Measurements from ENCODE around the gene ADD1.

The ADD1 gene, protein sequence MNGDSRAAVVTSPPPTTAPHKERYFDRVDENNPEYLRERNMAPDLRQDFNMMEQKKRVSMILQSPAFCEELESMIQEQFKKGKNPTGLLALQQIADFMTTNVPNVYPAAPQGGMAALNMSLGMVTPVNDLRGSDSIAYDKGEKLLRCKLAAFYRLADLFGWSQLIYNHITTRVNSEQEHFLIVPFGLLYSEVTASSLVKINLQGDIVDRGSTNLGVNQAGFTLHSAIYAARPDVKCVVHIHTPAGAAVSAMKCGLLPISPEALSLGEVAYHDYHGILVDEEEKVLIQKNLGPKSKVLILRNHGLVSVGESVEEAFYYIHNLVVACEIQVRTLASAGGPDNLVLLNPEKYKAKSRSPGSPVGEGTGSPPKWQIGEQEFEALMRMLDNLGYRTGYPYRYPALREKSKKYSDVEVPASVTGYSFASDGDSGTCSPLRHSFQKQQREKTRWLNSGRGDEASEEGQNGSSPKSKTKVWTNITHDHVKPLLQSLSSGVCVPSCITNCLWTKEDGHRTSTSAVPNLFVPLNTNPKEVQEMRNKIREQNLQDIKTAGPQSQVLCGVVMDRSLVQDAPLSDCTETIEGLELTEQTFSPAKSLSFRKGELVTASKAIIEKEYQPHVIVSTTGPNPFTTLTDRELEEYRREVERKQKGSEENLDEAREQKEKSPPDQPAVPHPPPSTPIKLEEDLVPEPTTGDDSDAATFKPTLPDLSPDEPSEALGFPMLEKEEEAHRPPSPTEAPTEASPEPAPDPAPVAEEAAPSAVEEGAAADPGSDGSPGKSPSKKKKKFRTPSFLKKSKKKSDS

DNA sequence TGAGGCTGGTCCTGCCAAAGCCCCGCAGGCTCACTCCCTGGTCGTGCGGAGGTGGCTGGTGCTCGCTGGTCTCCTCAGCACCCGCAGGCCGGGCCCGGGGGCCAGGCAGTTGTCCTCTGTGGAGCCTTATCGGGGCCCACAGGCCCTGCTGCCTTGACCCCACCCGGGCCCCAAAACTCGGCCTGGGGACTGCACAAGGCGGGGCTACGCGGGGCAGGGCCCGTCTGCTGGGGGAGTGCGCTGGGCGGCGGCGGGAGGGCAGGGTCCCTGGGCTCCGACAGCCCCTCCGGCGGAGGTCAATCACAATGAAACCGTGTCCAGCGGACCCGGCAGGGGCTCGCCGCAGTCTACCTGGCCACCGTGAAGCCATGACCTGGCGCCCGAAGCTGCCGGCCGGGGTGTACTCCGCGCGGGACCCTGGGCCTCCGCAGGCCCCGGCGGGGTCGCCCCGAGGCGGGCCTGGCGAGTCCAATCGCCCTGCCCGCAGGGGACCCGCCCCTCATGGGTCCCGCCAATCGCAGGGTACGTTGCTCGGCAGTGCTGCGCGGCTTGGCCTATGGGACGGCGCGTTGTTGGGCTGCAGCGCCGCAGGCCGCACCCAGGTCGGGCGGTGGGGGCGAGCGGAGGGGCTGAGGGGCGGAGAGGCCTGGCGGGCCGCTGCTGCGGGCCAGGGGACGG, at the start of gene ADD1:
Gene ADD1 (plus strand): TSS at position 582 of the 678 bp plus-strand sequence. CDS start 32,072 bp downstream, outside the sequence.
- peak; percentile 87 for DNase-seq (ENCODE audit: low read depth)

DNA sequence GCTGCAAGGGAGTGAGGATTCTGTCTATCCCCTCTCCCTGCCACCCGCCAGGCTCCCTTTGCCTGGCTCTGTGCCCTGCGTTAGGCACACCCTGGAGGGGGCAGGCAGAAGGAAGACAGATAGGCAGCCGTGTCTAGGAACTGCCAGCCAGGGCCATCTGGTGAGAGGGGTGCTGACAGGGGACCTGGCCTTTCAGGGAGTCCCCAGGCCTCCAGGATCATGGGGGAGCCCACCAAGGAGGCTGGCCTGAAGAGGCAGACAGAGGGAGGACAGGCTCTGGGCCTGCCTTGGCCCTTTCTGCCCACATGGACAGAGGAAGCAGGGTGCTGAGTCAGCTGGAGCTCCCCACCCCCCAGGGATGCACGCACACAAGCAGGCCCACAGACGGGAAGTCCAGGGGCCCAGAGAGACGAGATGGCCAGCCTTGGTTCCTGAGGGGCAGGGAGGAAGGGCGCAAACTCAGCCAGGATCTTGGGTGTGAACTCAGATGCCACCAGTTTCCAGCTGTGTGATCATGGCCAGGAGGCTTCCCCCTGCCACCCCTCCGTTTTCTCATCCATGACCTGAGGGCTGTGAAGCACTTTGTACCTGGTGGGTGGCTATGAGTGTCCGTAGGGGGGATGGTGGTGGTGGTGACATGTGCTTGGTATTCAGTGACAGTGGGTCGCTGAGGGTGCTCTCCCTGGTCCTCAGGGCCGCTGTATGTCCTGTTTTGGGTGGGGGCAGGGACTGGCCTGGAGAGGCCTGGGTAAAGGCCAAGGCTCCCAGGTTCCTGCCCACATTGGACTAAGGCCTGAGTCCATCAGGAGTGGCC, 49.0 kb upstream of the ADD1 start:
- DNase-seq (ENCODE audit: low read depth) = no peak

DNA sequence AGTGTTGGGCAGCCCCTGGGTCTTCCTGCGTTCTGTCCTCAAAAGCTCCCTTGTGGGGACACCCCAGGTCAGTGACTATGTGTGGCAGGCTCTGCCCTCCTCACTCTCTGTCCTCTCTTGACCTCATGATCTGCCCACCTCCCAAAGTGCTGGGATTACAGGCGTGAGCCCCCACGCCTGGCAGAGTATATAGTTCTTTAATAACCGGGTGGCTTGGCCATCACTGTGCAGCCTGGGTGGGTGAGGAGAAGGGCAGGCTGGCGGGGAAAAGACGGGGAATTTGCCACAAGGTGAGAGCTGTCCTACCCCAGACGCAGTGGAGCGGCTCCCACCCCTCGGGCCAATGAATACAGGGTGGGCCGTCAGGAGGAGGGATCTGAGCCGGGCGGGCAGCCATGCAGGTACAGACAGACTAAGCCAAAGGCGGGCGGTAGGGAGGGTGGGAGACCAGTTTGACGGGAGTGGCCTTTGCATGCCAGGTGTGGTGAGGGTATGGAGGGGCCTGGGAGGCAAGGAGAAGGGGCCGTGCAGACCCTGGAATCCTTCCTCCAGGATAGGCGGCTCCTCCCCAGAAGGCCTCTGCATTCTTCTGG, 48.2 kb upstream of the ADD1 start:
- DNase-seq (ENCODE audit: low read depth) = no peak

DNA sequence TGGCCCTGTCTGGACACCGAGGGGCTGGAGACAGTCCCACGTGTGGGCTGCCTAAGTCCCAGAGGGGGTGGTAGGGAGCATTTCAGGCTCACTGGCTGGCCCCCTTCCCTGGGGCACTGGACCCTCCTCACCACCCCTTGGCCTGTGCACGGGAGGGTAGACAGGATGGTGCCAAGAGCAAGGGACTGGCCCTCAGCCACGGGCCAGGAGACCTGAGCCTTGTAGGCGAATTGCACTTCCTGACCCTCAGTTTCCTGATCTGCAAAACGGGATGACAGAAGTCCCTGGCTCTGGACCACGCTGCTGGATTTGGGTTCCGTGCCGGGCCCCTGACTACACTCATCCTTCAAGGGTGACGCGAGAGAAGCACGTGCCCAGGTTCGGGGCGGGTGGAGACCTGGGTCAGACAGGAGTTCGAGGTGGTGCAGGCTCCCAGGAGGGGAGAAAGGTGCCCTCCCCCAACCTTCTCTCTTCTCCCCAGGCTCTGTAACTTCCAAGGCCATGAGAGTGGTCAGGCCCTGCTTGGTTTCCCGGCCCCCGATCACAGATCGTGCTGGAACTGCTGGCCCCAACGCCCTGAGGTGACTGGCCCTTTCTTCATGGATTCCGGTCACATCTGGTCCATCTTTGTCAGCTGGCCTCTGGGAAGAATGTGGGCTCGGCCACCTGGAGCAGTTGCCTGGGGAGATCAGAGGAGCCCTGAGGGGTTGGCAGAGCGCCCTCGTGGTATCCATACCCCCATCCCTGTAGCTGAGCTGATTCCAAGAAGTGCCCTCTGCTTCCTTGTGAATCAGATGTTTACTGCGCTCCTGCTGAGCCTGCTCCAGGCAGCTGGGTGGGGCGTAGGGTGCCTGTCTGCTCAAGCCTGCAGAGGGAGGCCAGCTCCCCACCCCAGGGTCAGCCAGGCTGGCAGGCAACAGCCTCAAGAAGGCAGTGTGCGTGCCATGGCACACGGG, 47.5 kb upstream of the ADD1 start:
- DNase-seq (ENCODE audit: low read depth) = no peak

DNA sequence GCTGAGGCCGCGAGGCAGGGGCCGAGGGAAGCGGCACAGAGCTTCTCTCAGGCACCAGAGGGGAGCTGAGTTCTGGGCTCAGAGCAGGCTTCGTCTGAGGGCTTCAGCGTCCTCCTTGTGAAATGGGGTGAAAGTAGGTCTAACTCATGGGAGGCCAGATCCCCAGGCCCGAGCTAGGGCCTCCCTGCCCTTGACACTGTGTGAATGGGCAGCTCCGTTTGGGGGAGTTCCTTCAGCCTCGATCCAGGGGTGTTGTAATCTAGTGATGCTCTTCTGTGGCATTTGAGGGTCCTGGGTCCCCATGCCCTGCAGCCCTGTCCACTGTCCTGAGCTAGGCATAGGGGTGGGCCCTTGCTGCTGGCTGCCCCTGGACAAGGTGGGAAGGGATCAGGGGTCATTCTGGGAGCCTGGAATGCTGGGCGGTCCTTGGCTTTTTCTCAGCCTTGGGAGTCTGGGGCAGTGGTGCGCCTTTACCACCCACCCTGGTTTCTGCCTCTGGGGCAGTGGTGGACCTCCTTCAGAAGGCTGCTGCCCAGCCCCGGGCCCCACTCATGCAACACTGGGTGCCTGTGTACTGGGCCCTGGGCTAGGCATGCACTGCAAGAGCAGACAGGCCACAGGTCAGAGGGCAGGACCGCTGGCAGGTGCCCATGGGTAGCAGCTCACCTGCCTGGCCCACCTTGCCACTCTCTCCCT, 46.6 kb upstream of the ADD1 start:
- no peak for DNase-seq (ENCODE audit: low read depth)

DNA sequence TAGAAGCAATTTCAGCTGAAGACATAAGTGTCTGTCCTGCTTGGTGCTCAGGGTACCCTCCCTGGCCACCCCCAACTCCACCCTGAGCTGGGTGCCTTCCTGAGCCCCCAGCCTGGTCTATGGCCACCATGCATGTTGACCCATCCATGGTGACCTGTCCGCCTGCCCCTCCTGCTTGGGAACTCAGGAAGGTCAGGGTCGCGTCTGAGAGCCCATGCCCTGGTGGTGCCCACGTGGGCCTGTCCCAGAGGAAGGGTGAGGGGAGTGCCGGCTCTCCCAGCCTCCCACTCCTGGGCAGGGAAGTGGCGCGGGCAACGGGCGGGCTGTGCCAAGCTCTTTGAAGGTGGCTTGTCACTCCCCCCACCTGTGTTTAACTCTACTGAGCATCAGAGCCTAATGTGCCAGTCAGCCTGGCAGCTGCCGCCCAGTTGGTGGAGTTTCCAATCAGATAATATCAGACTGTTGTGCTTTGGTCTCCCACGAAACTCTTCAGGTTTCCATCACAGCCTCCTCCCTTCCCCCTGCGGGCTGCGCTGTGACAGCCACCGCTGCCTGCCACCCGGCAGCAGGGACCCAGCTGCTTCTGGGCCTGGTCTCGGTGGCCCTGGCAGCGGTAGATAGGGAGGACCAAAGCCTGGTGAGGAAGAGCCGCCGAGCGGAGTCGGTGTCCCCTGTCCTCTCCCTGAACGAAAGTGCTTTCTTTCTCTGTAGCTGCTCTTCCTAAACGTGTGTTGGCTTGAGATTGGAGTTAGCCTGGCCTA, 45.9 kb upstream of the ADD1 start:
- no peak for DNase-seq (ENCODE audit: low read depth)

DNA sequence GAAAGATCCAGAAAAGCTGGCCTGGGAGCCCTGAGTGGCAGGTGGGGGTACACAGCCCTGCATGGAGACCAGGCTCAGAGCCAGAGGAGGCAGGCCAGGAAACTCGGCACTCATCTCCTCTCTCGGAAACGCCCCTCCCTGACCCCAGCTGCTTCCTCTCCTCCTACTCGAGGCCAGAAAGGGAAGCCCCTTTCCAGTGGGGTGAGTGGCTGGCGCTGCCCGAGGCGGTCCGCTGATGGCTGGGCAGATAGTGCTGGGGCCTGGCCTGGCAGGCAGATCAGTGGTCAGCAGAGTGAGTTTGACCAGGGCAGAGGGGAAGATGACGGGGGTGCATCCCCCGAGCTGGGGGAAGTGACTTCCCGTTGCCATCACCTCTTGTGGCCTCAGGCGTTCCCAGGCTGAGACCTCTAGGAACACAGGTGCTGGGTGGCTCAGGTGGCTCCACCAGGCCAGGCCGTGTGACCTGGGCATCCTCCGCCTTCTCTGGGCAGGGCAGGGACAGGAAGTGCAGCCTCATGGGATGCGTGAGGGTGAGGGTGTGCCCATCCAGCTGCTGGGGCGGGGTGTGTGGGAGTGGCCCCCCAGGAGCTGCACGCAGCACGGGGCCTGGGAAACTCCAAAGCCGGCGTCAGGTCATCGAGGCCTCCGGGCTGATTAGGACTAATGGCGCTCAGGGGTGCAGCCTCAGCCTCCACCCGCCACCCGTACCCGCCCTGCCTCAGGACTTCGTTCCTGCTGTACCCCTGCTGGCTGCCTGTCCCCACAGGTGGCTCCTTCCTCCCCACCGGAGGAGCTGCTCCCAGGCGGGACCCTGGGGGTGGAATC, 45.0 kb upstream of the ADD1 start:
- DNase-seq (ENCODE audit: low read depth) = peak; percentile 96

DNA sequence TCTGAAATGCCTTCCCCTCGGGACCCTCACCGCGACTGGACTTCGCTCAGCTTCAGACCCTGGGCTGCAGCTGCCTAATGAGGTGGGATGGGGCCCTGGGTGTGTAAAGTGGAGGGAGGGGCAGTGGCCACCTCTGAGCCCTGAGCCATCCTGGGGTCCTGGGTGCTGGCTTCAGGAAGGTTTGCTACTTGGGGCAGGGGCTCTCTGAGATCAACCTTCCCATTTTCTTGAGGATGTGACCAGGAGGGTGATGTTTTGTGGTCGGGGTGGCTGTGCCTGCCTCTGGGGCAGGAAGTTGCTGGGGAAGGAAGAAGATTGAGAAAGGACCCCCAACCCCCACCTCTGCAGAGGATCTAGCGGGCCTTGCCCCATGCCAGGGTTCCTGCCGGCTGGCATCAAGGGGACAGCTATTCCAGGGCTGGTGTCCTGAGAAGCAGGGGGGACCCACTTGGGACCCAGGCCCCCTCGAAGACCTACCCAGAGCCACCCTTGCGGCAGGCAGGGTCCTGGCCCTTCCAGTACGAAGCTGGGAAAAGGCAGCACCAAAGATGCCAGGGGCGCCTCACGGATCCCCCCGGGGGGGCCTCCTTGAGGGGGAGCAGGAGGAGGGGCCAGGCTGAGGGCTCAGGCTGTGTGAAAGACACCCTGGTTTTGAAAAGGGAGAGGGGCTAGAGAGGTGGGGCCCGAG, 44.3 kb upstream of the ADD1 start:
- no peak for DNase-seq (ENCODE audit: low read depth)

DNA sequence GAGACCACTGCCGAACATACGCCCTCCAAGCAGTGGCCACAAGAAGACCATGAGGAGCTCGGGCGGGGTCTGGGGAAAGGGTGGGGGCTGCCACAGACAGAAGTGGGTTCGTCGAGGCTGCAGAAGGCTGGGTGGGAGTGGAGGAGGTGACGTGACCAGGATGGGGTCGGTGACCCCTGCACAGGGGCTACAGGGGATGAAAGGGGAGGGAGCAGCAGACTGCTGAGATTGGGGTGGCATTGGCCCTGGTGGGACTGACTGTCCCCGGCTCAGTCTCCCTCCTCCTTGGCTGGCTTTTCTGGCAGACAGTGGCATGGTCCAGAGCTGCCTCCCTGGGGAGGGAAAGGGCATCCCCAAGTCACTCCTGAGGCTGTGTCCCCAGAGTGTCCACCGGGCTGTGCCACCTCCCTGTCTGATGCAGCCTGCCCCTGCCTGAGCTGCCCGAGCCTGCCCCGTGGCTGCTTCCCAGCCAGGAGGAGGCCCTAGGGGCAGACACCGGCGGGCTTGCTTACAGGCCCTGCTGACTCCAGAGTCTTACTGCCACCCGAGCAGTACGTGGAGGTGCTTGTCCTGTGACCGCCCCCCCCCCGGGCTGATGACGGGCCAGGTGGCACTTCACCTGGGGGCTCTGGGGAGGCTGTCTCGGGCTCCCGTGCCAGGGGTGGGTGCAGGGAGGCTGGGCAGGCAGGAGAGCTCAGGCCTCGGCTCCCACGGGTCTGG, 43.5 kb upstream of the ADD1 start:
- DNase-seq (ENCODE audit: low read depth) = no peak

DNA sequence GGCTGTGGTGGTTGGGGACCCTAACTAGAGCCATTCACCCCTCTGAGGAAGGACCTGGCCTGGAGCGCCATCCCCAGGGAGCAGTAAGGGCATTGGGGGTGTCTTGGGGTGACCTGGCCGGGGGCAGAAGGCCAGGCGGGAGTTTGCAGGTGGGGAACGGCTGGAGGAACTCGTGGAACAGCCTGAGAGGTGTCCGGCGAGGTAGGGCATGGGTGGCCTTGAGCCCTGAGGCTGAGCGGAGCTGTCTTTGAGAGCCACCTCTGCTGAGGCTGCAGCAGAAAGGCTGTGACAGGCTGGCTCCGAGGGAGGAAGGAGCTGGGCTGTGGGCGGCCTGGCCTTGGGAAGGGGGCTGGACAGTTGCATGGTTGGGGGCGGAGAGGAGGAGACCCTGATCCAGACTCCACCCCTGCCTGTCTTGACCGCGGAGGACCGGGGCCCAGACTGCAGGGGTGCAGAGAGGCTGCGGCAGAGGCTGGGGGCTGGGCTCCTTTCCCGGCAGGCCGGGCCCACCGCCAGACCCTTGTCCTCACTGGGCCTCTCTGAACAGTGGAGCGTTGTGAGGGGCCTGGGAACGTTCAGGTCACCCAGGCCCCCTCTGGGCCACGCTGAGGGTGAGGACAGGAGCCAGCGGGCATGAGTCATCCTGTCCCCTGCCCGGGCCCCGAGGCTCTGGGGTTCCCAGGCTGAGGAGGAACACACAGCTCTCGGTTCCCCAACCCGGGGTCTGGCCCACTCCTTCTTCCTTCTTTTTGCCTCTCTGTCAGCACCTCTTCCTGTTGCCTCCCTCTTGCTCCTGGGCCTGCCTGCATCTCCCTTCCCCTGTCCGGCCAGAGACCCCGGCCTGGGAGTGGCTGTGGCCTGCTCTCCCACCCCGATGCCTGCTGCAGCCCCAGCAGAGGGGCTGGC, 42.7 kb upstream of the ADD1 start:
- peak; percentile 80 for DNase-seq (ENCODE audit: low read depth)

DNA sequence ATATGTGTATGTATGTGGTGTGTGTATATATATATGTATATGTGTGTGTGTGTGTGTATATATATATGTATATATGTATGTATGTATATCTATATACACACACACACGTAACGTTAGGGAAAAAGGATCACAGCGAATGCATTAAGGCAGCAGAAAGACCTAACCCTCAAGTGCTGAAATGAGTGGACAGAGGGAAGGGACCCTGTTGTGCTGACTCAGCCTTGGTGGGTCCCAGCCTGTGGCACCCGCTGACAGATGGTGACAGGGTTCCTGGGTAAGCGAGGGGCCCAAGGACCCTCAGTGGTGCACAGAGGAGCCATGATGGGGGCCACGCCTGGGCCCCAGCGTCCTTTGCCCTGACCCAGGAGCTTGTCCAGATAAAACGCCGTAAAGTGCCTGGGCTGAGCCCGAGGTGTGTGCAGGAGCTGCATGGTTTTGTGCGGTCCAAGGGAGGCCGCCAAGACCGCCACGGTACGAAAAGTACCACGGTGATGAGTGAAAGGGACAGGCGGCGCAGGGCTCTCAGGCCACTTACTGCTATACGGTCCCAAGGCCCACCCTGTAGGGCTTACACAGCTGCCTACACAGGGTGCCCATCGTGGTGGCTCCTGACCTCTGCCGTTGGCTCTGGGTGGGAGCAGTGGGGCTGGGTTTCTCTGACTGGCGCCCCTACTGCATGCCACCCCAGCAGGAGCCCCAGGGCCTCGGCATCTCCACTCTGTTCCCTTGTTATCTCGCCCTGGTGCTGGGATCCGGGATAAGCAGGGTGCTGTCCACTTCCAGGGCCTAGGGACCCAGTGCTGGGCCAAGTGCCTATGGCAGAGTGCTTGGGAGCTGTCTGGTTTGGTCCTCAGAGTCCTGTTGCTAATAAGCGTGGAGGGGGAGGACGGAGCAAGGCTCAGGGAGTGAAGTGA, 40.8 kb upstream of the ADD1 start:
- no peak for DNase-seq (ENCODE audit: low read depth)

DNA sequence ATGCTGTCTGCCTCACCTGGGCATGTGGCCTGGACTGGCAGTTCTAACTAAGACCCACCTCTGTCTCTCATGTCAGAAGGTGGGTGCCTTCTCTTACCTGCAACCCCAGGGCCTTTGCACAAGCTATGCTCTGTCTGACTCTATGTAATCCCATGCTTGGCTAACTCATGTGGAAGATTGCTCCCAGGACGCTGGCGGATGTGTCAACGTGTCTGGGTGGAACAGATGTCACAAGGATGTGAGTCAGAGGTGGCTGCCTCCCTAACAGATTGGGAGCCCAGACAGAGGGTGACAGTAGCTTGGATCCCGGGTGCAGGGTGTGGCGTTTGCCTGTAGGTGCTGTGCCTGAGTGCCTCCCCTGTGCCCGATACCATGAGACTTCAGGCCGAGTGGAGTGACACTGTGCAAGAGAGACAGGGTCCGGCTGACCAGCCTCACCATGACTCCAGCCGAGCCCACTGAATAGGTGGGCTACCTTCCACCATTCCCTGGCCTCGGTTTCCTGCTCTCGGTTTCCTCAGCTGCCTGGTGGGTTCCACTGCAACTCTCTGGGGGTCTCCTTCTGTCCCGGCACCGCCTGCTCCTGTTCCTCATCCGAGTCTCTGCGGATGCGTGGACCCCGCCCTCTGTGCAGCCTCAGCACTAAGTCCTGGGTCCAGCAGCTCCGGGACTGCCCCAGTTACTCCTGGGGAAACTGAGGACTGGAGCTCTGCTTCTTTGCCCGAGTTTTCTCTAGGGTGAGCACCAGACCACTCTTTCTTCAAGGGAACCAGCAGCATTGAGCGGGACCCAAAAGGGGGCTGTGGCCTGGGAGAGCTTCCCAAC, 39.8 kb upstream of the ADD1 start:
- no peak for DNase-seq (ENCODE audit: low read depth)

DNA sequence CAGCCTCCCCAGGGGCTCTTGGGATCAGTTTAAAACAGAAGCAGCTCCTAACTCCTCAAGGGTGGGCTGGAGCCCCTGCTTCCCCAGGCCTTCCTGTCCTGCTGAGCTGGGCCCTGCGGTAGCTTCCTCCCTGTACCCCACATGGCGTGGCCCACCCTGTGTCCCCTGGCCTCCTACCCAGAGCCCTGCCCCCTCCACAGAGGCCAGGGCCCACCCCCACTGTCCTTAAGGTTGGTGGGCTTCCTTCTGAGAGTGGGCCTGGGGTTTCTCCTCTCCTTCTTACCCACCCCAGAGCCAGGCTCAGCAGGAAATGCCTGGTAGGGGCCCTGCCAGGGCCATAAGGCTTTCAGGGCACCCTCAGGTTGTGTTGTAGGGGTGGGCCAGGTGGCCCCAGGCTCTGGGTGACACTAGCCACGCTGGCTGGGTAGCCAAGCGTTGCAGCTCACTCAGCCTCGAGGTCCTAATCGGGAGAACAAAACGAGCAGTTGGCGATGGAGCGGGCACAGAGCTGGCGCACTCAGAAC, 39.1 kb upstream of the ADD1 start:
- DNase-seq (ENCODE audit: low read depth) = no peak
